Neural crest cell (in vitro differentiated cells): ENCODE data around the gene FXYD2. TPM values are rescaled to one million over a fixed set of nuclear protein-coding genes. Genes with fewer than 3 reads are reported as not detected.

Experiments used
- DNase-seq: peaks from one replicate; pipeline ENCODE4 v3.0.0; 2021; ENCODE audit warnings: low read depth, mixed read lengths, low spot score
- H3K27ac Mint-ChIP-seq: one replicate; pipeline ENCODE4 v1.8.0; 2021; ENCODE audit warnings: mild to moderate bottlenecking, mixed read lengths; ENCODE audit not compliant: unreplicated experiment
- H3K27me3 Mint-ChIP-seq: 2 replicates; pipeline ENCODE4 v1.8.0; 2021; ENCODE audit warnings: low read depth, mild to moderate bottlenecking, mixed read lengths
- H3K36me3 Mint-ChIP-seq: 2 replicates; pipeline ENCODE4 v1.8.0; 2021; ENCODE audit warnings: low read depth, mild to moderate bottlenecking, mixed read lengths
- H3K4me1 Mint-ChIP-seq: 2 replicates; pipeline ENCODE4 v1.8.0; 2021; ENCODE audit warnings: mixed read lengths
- H3K4me3 Mint-ChIP-seq: one replicate; pipeline ENCODE4 v1.8.0; 2021; ENCODE audit warnings: mild to moderate bottlenecking, mixed read lengths
- H3K9me3 Mint-ChIP-seq: 2 replicates; pipeline ENCODE4 v1.8.0; 2021; ENCODE audit warnings: mixed read lengths
- CTCF ChIP-seq: fragments of 200-600 bp; sonication (generic); conservative IDR thresholded peaks from 2 replicates; pipeline ENCODE4 v1.5.0; 2021; ENCODE audit warnings: antibody characterized with exemption, mild to moderate bottlenecking
- total RNA-seq: library from RNA; stranded (reverse); gene quantifications from 2 replicates; pipeline ENCODE4 v1.2.1, GENCODE V29; 2021

The FXYD2 gene
- total RNA-seq, 1 donor from 2014 or later: 0.26 TPM

- H3K4me1 Mint-ChIP-seq: no peaks in the 10 kb centered on the region
- H3K4me3 Mint-ChIP-seq: no peak overlapping the region
- no peaks in the 10 kb centered on the region for H3K27me3 Mint-ChIP-seq
- DNase-seq: peak; percentile 85
- H3K9me3 Mint-ChIP-seq: no peaks in the 10 kb centered on the region
- TF ChIP-seq CTCF: peak; percentile 99
- H3K36me3 Mint-ChIP-seq: peaks cover 9% of the 10 kb centered on the region
- no peak overlapping the region for H3K27ac Mint-ChIP-seq
Measured at GRCh38 chr11:117843666-117844484, 19.3 kb upstream of the FXYD2 start.

- Mint-ChIP-seq H3K9me3 (no peaks in the 10 kb centered on the region), H3K27ac (peak overlapping the region; percentile 12), H3K4me3 (no peak overlapping the region), H3K27me3 (no peaks in the 10 kb centered on the region), H3K4me1 (peaks cover 5% of the 10 kb centered on the region), H3K36me3 (peaks cover 3% of the 10 kb centered on the region)
- TF ChIP-seq CTCF: no peak
- no peak for DNase-seq
Measured at GRCh38 chr11:117842131-117842941, 17.8 kb upstream of the FXYD2 start.

GRCh38 chr11:117841551-117842031, 17.0 kb upstream of the FXYD2 start:
- Mint-ChIP-seq H3K9me3 (no peaks in the 10 kb centered on the region), H3K36me3 (no peaks in the 10 kb centered on the region), H3K4me1 (peaks cover 13% of the 10 kb centered on the region), H3K27ac (no peak overlapping the region), H3K4me3 (no peak overlapping the region), H3K27me3 (no peaks in the 10 kb centered on the region)
- no peak for TF ChIP-seq CTCF
- DNase-seq: no peak

GRCh38 chr11:117840881-117841550, 16.5 kb upstream of the FXYD2 start:
- no peak overlapping the region for H3K4me3 Mint-ChIP-seq
- no peaks in the 10 kb centered on the region for H3K27me3 Mint-ChIP-seq
- H3K4me1 Mint-ChIP-seq: peaks cover 16% of the 10 kb centered on the region
- no peaks in the 10 kb centered on the region for H3K9me3 Mint-ChIP-seq
- H3K27ac Mint-ChIP-seq: no peak overlapping the region
- no peak for DNase-seq
- H3K36me3 Mint-ChIP-seq: no peaks in the 10 kb centered on the region
- TF ChIP-seq CTCF: no peak
